GM18508 (cell line): Measurements from ENCODE around the gene TAF1A.

Experiments used
- ATAC-seq: cut with Tn5 transposase; IDR thresholded peaks from one replicate; pipeline ENCODE4 v1.9.1; 2021; ENCODE audit warnings: moderate number of reproducible peaks; ENCODE audit not compliant: insufficient read depth, unreplicated experiment

TAF1A gene

GRCh38 chr1:222540598-222540995 is 49.1 kb downstream of the TAF1A start:
- no peak for ATAC-seq

GRCh38 chr1:222539951-222540597 is 49.7 kb downstream of the TAF1A start:
- ATAC-seq = no peak

GRCh38 chr1:222535455-222535854 is 54.3 kb downstream of the TAF1A start:
- no peak for ATAC-seq

- ATAC-seq = no peak
Measured at GRCh38 chr1:222530852-222531251, 58.9 kb downstream of the TAF1A start.

GRCh38 chr1:222529916-222530315 is 59.8 kb downstream of the TAF1A start:
- ATAC-seq = no peak

- ATAC-seq = no peak
Measured at GRCh38 chr1:222529181-222529580, 60.6 kb downstream of the TAF1A start.

- no peak for ATAC-seq
Measured at GRCh38 chr1:222525951-222526350, 63.8 kb downstream of the TAF1A start.

- no peak for ATAC-seq
Measured at GRCh38 chr1:222523852-222524251, 65.9 kb downstream of the TAF1A start.

GRCh38 chr1:222522105-222522915 is 67.4 kb downstream of the TAF1A start:
- no peak for ATAC-seq

- ATAC-seq = no peak
Measured at GRCh38 chr1:222521299-222522104, 68.2 kb downstream of the TAF1A start.
